Measurements from ENCODE around the gene PAK4. TPM values are rescaled to one million over a fixed set of nuclear protein-coding genes. Genes with fewer than 3 reads are reported as not detected.
"Not testable (repeated sequence)": the region's sequence is repeated elsewhere in the genome, so short reads cannot be mapped to it uniquely, and the experiment has no call there.

The PAK4 gene
- total RNA-seq, 2 experiments from 2014 or later, result 16.5 to 17.9 TPM

DNA sequence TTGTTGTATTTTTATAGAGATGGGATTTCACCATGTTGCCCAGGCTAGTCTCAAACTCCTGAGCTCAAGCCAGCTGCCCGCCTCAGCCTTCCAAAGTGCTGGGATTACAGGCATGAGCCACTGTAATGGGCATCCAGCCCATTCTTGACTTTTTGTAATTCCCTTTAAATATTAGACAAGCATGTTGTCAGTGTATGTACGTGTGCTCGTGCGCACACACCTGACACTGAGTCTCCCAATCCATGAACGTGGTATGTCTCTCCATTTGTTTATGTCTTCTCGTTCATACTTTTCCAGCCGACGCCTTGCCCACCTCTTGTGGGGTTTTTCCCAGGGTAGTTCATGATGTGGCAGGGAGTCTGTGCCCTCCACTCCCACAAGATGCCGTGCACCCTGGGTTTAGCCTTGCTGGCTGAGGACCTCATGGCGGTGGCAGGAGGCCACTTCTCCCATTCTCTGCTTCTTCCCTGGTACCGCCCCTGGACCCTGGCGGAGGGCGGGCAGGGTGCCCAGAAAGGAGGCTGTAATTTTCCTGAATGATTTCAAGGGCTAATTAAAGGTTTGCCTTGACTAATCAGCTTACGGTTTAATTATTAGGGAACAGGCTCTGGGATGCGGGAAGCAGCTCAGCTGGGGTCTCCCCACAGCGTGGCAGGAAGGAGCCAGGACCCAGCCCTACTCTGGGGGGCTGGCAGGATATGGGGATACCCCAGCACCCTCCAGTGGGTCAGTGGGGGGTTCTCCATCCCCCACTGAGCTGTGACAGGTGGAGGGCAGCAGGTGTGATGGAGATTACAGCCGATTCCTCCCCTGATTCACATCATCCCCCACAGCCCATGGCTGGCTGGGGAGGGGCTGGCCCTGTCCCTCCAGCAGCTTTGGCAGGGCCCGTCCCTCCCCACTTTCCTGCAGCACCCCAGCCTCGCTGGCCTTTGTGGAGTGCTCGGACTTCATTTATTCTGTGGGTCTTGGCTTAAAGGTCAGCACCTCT is 12.9 kb downstream of the PAK4 start:
- Mint-ChIP-seq H3K4me1 (peaks cover 10% of the 10 kb centered on the region), H3K9me3 (no peaks in the 10 kb centered on the region), H3K27me3 (no peaks in the 10 kb centered on the region), H3K36me3 (ENCODE audit: low read depth) (no peaks in the 10 kb centered on the region), H3K27ac (no peak overlapping the region), H3K4me3 (no peak overlapping the region)
- DNase-seq, result no peak
- POLR2A ChIA-PET, result no interaction called here
- CTCF ChIA-PET, result interaction anchor here (0.6 to 2.0 kb wide), 4 partner anchors 16 to 1124 kb away, joined by 3 to 5 read pairs (median 4); no protein-coding TSS in a partner anchor

DNA sequence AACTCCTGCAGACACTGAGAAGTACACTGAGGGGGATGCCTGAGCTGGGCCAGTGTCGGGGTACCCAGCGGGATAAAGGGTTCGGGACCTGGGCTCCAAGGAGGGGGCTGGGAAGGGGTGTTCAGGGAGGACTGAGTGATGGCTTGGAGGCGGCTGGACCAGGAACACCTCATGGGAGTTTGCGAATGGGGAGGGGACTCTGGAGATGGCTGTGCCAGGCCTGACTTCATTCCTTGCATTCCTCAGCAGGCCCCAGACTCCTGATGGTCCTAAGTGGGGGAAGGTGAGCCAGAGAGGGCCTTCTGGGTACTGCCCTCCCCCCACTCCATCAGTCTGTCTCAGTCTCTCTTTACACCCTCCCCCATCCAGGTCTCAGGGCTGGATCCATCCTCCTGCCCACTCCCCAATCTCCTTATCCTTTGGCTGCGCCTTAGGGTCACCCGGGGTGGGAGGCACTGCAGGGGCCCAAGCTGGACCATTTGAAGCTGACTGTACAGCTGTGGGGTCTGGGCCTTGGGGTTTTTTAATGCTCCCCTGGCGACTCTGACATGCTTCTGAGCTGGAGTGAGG is 13.8 kb downstream of the PAK4 start:
- Mint-ChIP-seq H3K4me3 (no peak overlapping the region), H3K36me3 (ENCODE audit: low read depth) (no peaks in the 10 kb centered on the region), H3K27ac (no peak overlapping the region), H3K9me3 (no peaks in the 10 kb centered on the region), H3K27me3 (no peaks in the 10 kb centered on the region), H3K4me1 (peaks cover 8% of the 10 kb centered on the region)
- ChIA-PET CTCF (interaction anchor here (1.7 kb wide), 1 partner anchor 27 kb away, joined by 4 read pairs; no protein-coding TSS in a partner anchor), POLR2A (no interaction called here)
- no peak for DNase-seq

DNA sequence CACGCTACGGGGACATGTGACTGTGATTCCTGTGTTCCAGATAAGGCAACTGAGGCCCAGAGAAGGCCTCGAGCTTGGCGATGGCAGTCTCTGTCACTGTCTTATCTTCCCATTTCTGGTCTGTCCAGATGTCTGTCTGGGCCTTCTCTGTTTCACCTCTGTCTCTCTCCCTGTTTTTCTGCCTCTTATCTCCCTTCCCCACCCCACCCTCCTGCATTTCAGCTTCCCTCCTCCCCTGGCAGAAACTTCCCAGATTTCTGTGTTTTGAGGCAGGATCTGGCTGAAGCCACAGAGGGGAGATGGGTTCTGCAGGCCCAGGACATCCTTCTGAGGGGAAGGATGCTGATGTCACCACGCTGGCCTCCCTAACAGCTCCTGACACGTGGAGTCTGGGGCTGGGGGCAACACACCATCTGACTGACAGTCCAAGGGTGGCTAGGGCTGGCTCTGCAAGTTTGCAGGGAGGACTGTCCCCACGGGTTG is 14.4 kb downstream of the PAK4 start:
- CTCF ChIA-PET, result interaction anchor here (1.7 kb wide), 1 partner anchor 28 kb away, joined by 4 read pairs; no protein-coding TSS in a partner anchor
- no peaks in the 10 kb centered on the region for H3K36me3 Mint-ChIP-seq (ENCODE audit: low read depth)
- H3K9me3 Mint-ChIP-seq, result no peaks in the 10 kb centered on the region

DNA sequence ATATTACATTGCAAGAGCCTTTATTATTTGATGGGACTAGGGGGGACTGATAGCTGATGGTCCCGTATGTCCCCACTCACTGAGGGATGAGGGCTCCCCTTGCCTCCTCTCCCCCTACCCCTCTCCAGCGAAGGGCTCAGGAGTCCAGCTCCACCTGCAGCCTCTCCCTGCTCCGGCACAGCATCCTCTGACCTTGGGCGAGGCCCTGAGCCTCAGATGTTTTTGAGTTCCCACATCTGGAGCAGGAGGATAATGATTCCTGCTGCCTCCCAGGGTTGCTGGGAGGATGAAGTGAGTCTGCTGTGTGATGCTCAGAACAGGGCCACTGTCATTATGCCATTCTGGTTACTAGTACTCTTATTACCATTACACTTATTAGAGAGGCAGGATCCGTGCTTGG is 15.0 kb downstream of the PAK4 start:
- Mint-ChIP-seq H3K4me3 (no peak overlapping the region), H3K27ac (no peak overlapping the region), H3K4me1 (peaks cover 11% of the 10 kb centered on the region), H3K36me3 (ENCODE audit: low read depth) (no peaks in the 10 kb centered on the region), H3K9me3 (no peaks in the 10 kb centered on the region), H3K27me3 (no peaks in the 10 kb centered on the region)
- POLR2A ChIA-PET, result no interaction called here
- CTCF ChIA-PET, result interaction anchor here (1.7 kb wide), 1 partner anchor 28 kb away, joined by 4 read pairs; no protein-coding TSS in a partner anchor
- no peak for DNase-seq

More for the DNA sequence above, 14.4 kb downstream of the PAK4 start:
- Mint-ChIP-seq H3K27ac (no peak overlapping the region), H3K4me1 (peaks cover 11% of the 10 kb centered on the region), H3K27me3 (no peaks in the 10 kb centered on the region), H3K4me3 (no peak overlapping the region)
- no peak for DNase-seq
- POLR2A ChIA-PET, result no interaction called here

DNA sequence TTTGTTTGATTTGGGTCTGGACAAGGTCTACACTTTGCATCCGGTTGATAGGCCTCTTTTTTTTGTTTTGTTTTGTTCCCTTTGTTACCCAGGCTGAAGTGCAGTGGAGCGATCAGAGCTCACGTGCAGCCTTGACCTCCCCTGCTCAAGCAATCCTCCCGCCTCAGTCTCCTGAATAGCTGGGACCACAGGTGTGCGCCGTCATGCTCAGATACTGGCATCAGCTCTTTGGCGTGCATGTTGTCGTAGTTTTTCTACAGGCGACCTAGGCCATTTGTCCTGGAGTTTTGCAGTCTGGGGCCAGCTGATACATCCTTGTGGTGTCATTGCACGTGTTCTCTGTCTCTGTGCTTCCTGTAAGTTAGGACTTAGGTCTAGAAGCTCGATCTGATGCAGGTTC is 16.3 kb downstream of the PAK4 start:
- Mint-ChIP-seq H3K9me3 (no peaks in the 10 kb centered on the region), H3K27me3 (no peaks in the 10 kb centered on the region), H3K27ac (no peak overlapping the region), H3K4me1 (peaks cover 5% of the 10 kb centered on the region), H3K4me3 (no peak overlapping the region), H3K36me3 (ENCODE audit: low read depth) (no peaks in the 10 kb centered on the region)
- POLR2A ChIA-PET, result no interaction called here
- CTCF ChIA-PET, result interaction anchor here (0.6 to 1.3 kb wide), 3 partner anchors 9 to 131 kb away, joined by 3 to 4 read pairs (median 4); no protein-coding TSS in a partner anchor
- DNase-seq, result no peak

DNA sequence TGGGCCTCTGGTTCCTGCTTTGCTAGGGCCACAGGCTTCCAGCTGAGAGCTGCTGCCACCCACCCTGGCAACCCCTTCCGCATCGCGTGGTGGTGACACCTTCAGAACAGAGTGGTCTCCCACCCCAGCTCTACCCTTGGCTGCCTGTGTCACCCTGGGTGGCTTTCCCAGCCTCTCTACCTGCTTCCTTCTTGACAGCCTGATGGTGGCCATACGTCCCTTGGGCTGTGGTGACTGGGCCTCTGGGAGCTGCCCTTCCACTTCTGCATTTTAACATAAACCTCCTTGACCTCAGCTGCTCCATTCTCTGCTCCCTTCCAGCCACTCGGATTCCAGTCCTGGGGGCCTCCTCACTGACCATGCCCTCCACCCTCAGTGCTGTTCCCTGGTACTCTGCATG is 17.0 kb downstream of the PAK4 start:
- no peaks in the 10 kb centered on the region for H3K9me3 Mint-ChIP-seq
- H3K27ac Mint-ChIP-seq, result no peak overlapping the region
- POLR2A ChIA-PET, result no interaction called here
- no peak for DNase-seq
- CTCF ChIA-PET, result interaction anchor here (0.6 to 1.3 kb wide), 3 partner anchors 10 to 131 kb away, joined by 3 to 4 read pairs (median 4); no protein-coding TSS in a partner anchor
- H3K4me1 Mint-ChIP-seq, result peaks cover 5% of the 10 kb centered on the region
- H3K36me3 Mint-ChIP-seq (ENCODE audit: low read depth), result no peaks in the 10 kb centered on the region
- no peak overlapping the region for H3K4me3 Mint-ChIP-seq
- H3K27me3 Mint-ChIP-seq, result no peaks in the 10 kb centered on the region

DNA sequence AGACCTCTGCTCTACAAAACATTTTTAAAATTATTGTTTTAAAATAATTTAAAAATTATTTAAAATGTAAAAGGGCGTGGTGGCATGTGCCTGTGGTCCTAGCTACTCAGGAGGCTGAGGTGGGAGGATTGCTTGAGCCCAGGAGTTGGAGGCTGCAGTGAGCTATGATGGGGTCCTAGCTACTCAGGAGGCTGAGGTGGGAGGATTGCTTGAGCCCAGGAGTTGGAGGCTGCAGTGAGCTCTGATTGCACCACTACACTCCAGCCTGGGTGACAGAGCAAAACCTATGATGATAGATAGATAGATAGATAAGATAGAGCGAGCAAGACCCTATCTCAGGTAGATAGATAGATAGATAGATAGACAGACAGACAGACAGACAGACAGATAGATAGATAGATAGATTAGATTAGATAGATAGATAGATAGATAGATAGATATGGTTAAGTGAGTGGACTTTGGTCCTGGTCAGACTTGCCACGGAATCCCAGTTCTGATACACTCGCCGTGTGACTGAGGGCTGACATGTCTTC is 18.2 kb downstream of the PAK4 start:
- DNase-seq; H3K36me3 Mint-ChIP-seq (ENCODE audit: low read depth); H3K27me3 Mint-ChIP-seq; POLR2A ChIA-PET; H3K9me3 Mint-ChIP-seq; H3K4me3 Mint-ChIP-seq; H3K27ac Mint-ChIP-seq; CTCF ChIA-PET; H3K4me1 Mint-ChIP-seq: not testable (repeated sequence)

DNA sequence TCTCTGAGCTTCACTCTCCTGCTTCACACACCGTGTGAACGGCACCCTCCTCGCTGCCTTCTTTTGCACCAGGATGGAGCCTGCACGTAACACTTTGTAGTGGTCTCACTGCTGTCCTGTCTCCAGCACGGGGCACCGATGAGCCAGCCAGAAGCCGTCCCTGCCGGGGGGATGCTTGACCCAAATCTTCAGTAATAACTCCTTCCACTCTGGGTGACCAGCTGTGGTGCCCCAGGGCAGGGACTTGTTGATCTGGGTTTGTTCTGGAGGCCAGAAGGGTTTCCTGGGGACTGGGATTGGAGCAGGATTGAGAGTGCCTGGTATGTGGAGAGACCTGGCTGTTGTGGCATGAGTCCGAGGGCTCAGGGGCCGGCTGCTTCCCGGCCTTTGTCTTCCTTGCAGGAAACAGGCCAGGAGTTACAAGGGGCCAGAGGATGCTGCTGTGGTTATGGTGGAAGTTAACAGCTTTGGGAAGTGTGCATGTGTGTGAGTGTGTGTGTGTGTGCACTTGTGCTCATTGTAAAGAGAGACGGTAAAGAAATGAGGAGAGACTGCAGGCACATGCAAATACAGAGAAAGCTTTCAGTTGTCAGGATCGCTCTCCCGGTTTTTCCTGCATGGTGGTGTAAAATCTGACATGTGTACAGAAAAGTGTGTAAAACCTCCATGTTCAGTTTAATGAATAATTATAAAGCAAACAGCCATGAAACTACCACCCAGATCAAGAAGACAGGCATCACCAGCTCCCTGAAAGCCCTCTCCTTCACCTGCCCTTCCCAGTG is 18.9 kb downstream of the PAK4 start:
- no peaks in the 10 kb centered on the region for H3K36me3 Mint-ChIP-seq (ENCODE audit: low read depth)
- no peaks in the 10 kb centered on the region for H3K27me3 Mint-ChIP-seq
- no peak overlapping the region for H3K27ac Mint-ChIP-seq
- H3K4me1 Mint-ChIP-seq, result peaks cover 6% of the 10 kb centered on the region
- no peak for DNase-seq
- H3K9me3 Mint-ChIP-seq, result no peaks in the 10 kb centered on the region
- no peak overlapping the region for H3K4me3 Mint-ChIP-seq
- ChIA-PET CTCF (interaction anchor here (0.9 kb wide), 1 partner anchor 43 kb away, joined by 3 read pairs; no protein-coding TSS in a partner anchor), POLR2A (no interaction called here)

DNA sequence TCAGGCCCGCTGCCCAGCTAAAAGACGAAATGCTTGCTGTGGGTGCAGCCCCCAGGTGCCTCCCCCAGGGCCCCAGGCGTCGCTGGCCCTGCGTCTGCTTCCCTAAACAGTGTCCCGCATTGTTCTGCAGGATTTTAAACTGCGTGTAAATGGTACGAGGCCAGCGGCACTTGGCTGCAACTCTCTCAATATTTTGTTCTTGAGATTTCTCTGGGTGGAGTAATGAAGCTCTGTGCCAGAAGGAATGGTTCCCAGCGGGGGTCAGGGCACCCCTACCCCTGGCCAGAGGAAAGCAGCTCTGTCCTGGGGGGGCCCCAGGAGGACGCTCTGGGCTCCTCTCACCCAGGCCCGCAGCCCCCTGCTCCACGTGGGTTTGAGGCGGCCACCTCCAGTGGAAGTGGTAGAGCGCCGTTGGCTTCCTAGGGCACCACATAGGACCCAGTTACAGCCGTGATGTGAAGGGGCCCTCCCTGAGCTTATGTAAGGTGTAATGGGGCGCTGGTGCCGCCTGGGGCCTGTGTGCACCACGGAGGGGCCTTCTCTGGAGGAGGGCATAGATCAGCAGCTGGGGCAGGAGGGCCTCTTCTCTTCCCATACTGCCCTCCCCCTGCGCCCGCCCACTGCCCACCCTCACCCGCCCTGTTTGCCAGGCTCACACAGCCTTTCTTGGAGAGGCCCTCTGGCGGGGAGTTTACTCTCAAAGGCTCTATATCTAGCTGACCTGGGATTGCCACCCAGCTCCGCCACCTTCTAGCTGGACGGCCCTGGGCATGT is 19.8 kb downstream of the PAK4 start:
- ChIA-PET CTCF (interaction anchor here (0.9 kb wide), 1 partner anchor 42 kb away, joined by 3 read pairs; no protein-coding TSS in a partner anchor), POLR2A (no interaction called here)
- H3K27ac Mint-ChIP-seq, result no peak overlapping the region
- H3K9me3 Mint-ChIP-seq, result no peaks in the 10 kb centered on the region
- peaks cover 6% of the 10 kb centered on the region for H3K4me1 Mint-ChIP-seq
- no peaks in the 10 kb centered on the region for H3K36me3 Mint-ChIP-seq (ENCODE audit: low read depth)
- no peaks in the 10 kb centered on the region for H3K27me3 Mint-ChIP-seq
- H3K4me3 Mint-ChIP-seq, result no peak overlapping the region
- DNase-seq, result no peak

DNA sequence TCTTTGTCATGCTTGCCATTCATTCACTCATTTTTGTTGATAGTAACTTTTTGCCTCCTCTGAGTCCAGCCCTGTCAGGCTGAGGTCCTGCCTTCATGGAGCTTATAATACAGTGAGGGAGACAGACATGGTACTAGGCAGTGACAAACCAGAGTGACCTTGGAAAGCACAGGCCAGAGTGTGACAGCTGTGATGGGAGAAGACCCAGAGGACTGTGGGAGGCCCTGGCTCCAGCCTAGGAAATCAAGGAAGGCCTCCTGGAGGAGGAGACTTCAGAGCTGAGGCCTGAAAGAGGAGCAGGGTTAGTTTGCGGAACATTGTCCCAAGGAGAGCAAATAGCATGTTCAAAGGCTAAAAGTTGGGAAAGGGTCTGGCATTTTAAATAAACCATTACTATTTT is 20.5 kb downstream of the PAK4 start:
- no peaks in the 10 kb centered on the region for H3K9me3 Mint-ChIP-seq
- no peaks in the 10 kb centered on the region for H3K27me3 Mint-ChIP-seq
- no peaks in the 10 kb centered on the region for H3K36me3 Mint-ChIP-seq (ENCODE audit: low read depth)
- H3K4me1 Mint-ChIP-seq, result peaks cover 6% of the 10 kb centered on the region
- DNase-seq, result no peak
- POLR2A ChIA-PET, result no interaction called here
- no peak overlapping the region for H3K27ac Mint-ChIP-seq
- no peak overlapping the region for H3K4me3 Mint-ChIP-seq
- CTCF ChIA-PET, result interaction anchor here (0.7 kb wide), 1 partner anchor 350 kb away, joined by 3 read pairs; no protein-coding TSS in a partner anchor

DNA sequence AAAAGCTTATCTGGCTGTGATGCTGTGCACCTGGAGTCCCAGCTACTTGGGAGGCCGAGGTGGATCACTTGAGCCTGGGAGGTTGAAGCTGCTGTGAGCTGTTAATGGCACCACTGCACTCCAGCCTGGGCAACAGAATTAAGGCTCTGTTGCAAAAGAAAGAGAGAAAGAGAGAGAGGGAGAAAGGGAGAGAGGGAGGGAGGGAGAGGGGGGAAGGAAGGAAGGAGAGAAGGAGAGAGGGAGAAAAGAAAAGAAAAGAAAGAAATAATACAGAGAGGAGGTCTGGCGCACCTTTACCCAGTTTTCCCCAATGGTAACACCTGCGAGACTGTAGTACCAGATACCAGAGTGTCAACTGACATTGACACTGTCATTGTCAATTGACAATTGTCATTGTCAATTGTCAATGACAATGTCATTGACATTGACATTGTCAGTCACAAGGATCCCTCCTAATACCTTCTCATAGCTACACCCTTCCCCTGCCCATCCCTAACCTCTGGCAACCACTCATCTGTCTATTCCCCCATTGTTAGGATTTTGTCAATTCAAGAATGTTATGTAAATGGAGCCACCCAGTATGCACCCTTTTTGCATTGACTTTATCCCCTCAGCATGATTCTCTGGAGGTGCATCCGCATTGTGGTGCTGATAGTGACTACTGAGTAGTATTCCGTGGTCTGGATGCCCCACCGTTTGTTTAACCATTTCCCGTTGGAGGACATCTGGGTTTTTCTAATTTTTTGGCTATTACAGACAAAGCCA is 21.3 kb downstream of the PAK4 start:
- Mint-ChIP-seq H3K4me1 (peaks cover 6% of the 10 kb centered on the region), H3K36me3 (ENCODE audit: low read depth) (no peaks in the 10 kb centered on the region), H3K27me3 (no peaks in the 10 kb centered on the region), H3K9me3 (no peaks in the 10 kb centered on the region), H3K4me3 (no peak overlapping the region), H3K27ac (no peak overlapping the region)
- ChIA-PET POLR2A (no interaction called here), CTCF (interaction anchor here (0.7 kb wide), 1 partner anchor 350 kb away, joined by 3 read pairs; no protein-coding TSS in a partner anchor)
- no peak for DNase-seq

All from activated CD4-positive, alpha-beta T cell treated with anti-CD3 and anti-CD28 coated beads, Interleukin-2, amount 10 ng/mL, durations not matched to agents 7 days and 5 days (primary cell).